Endometrial microvascular endothelial cells (primary cell): ENCODE measurements around the gene PPM1L. TPM values are rescaled to one million over a fixed set of nuclear protein-coding genes. Genes with fewer than 3 reads are reported as not detected.

Experiments used
- in situ Hi-C: cut with HindIII; loops from 2 replicates; pipeline ENCODE4 v1.10.0; 2017; ENCODE audit warnings: low sequenced_read_pairs, low pct_unique_long_range_greater_than_20kb; ENCODE audit errors: inconsistent ontology term
- total RNA-seq: library from RNA; depleted of rRNA; stranded (reverse); fragments of >200 nt; gene quantifications from one replicate; pipeline ENCODE4 v1.2.3, GENCODE V29; 2015; ENCODE audit errors: inconsistent ontology term

Gene PPM1L
- total RNA-seq, 1 donor from 2014 or later = 0.46 TPM

DNA sequence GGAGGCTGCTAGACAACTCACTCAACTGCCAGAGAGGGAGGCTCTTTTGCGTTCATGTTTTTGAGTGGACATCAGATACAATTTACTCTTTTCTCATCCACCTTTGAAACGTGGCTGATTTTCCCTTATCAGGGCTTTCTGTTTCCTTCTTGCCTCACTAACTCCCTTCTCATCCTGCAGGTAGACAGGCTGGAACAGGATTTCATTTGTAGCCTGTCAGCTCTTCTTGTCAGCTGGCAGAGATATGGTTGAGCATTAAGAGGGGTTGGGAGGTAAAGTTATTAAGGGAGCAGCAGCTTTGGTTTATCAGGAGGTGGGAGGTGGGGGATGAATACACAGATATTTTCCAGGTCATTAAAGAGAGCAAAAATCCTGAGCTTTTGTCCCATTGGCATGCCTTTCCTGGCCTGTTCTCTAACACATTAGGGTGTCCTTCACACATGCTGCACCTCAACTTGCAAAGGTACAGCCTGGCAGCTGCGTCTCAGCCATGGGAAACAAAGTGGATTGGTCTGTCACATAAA is 73.5 kb downstream of the PPM1L start:
- in situ Hi-C loops = no loop called here

DNA sequence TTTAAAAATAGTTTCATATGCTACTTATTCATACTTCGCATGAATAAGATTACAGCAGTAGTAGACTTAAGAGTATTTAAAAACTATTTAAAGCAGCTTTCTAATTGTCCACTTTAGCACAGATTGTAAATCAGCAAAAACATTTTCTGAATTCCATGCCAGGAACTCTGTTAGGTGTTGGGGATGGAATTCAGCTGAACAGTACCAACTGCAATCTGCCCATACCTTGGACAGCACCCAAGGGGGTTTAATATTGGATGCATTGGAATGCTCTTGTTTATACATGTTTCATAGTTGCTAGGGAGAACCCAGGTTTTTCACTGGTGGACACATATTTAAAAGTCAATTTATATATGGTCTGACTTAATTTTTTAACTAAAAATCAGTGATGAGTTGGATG is 74.8 kb downstream of the PPM1L start:
- in situ Hi-C loops = no loop called here

DNA sequence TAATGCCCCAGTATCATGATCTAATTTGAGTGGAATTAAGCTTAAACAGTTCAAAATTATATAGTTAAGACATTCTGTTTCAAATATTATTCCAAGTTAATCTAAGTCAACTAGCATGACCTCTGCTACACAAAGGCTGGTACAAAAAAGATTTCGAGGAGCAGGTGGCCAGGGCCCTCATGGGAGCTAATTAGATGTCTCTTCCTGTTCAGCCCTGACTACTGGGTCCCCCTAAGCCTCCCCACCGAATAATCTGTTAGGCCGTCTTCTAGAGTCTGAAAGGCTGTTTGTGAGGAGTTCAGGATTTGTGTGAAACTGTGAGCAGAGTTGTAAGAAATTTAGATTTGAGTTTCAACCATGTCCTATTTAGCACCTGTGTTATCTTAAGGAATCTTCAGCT is 75.4 kb downstream of the PPM1L start:
- in situ Hi-C loops = no loop called here

DNA sequence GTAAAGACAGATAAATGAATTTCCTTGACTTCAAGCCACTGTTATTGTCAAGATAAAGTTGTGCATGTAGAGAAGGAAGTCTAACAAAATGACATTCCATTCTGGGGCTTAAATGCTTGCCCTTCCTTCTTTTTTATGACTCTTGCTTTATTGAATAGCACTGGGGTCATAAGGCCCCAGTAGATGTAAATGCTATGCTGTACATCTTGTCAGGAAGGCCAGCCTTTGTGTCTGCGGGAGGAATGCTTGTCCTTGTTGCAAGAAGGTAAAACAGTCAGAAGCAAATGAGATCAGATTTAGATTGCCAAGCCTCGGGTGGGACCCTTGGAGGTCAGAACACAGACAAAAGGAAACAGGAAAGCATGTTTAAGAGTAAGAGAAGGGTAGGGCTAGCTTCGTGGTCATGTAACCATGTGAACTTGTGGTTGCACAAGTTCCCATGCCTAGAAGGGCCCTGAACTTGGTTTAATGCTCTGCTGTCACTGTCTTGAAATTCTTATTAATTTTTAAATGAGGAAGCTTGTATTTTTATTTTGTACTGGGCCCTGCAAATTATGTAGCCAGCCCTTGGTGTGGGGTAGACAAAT is 81.5 kb downstream of the PPM1L start:
- in situ Hi-C loops = no loop called here

DNA sequence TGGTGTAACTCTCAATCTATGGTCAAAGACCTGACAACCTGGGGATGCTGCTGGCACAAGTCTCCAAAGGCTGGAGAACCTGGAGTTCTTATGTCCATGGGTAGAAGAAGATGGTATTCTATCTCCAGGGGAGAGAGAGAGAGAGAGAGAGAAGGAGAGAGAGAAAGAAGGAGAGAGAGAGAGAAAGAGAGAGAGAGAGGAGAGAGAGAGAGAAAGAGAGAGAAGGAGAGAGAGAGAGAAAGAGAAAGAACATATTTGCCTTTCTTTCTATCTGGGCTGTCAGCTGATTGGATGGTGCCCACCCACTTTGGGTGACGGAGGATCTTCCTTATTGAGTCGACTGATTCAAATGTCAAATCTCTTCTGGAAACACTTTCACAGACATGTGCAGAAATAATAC is 84.6 kb downstream of the PPM1L start:
- in situ Hi-C loops = no loop called here

DNA sequence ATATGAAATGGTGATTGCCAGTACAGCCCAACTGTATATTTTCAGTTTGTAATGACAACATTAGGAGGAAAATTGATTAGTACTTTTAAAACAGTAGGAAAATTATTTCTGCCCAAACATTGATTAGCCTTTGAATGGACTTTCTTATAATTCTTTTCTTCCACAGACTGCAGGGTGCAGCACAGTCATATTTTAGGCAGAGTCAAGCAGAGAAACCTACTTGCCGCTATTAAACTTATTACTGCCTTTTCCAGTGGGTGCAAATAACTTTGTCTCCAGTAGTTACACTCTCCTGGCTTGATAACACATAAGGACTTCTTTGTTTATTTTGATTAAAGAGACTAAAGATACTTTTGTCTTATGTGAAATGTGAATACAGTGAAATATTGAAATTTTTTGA is 85.4 kb downstream of the PPM1L start:
- in situ Hi-C loops = no loop called here

DNA sequence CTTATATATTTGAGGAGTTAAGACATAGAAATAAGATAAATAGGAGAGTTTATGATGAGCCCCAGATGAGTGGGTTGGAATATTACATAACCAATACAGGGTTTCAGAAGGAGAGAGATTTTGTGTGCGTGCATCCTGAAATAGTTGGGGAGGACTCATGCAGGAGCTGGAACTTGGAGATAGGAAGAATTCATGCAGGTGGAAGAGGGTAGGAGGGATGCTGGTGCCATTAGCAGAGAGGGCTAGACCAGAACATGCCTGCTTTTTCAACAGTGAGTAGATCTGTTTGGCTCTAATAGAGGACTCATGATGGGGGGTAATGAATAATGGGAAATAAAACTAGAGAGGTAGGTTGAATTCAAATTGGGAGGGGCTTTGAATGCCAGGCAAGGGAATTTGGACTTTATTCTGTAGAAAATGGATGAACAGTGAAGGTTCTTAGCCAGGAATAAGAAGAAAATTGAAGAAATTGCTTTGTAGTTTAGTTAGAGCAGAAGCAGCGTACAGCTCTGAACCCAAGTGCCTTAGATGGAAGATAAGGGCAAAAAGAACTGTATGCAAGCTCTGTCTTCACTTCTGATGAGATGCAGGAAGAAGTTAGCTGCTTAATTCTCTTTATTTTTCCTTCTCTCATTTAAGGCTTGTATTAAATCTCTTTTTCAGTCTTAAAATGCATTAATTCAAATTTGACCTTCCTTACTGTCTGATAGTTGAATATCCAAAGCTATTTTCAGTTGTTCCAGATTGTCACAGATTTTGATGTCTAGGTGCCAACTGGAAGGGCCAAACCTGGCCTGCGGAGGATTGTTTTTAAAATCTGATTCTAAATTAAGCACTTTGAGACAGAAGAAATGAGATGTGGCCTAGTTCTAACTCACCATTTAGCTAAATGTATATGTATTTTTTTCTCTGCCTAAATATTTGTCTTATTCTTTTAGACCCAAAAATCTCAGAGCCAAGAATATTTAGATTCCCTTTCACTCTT is 86.3 kb downstream of the PPM1L start:
- in situ Hi-C loops = no loop called here

DNA sequence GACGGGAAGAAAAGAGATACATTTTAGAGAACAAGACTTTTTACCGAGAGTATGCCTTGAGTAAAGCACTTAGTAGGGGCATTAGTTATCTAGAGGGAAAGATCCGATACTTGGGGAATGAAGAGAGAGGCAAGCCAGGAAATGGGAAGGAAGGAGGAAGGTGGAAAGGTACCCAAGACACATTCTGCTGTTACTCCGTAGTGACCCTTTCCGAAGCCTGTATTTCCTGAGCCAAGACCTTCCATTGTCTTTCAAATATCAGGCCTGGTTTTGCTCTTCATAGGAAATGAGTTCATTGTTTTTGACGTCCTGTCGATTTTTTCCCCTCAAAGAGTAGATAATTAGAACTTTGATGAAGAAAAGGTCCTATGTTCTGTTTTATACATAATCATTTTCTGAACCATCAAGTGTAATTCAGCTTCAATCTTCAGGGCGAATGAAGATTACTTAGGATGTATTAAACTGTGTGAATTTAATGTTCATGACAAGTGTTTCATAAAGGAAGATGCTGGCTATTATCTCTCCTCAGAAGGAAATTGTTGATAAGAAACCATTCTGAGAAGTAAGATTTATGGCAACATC is 95.7 kb downstream of the PPM1L start:
- in situ Hi-C loops = no loop called here

DNA sequence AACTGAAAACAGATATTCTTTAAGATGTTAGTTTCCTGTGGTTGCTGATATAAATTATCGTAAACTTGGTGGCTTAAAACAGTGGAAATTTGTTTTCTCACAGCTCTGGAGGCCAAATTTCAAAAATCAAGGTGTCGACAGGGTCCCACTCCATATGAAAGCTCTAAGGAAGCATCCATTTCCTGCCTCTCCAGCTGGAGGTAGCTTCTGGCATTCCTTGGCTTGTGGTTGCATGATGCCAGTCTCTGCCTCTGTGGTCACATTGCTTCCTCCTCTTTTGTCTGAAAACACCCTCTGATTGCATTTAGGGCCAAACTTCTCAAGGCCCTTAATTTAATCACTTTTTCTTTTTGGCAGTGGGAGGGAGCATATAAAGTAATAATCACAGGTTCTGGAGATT is 96.8 kb downstream of the PPM1L start:
- in situ Hi-C loops = no loop called here

DNA sequence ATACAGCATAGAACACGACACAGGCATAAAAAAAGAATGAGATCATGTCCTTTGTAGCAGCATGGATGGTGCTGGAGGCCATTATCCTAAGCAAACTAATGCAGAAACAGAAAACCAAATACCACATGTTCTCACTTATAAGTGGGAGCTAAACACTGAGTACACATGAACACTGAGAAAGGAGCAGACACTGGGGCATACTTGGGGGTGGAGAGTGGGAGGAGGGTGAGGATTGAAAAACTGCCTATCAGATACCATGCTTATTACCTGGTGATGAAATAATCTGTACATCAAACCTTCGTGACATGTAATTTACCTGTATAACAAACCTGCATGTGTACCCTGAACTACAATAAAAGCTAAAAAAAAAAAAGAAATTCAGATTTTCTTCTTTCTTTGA is 100.4 kb downstream of the PPM1L start:
- in situ Hi-C loops = no loop called here

DNA sequence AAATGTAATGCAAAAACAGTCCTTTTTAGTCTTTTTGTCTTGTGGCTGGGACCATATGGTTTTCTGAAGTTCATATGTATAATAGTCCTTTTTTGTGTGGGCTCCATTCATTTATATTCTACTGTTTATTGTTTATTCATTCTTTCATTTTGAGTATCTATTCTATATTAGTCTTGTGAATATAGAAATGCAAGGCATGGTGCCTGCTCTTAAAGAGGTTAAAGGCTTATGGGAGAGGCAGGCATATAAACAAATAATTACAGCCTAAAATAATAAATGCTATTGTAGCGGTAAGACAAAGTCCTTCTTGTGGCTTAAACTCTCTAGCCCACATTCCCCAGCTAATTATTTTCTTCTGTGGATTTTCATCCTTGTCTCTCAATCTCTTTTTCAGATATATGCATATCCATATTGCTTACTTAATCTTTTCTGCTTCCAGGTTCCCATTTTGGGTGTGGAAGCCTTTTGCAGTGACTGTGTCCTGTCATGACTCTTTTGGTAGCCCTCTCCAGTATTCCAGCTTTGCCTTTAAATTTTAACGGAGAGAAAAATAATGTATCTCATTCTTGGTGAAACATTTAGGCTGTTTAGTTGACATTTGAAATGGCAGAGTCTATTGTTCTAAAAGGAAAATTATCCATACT is 101.6 kb downstream of the PPM1L start:
- in situ Hi-C loops = no loop called here

DNA sequence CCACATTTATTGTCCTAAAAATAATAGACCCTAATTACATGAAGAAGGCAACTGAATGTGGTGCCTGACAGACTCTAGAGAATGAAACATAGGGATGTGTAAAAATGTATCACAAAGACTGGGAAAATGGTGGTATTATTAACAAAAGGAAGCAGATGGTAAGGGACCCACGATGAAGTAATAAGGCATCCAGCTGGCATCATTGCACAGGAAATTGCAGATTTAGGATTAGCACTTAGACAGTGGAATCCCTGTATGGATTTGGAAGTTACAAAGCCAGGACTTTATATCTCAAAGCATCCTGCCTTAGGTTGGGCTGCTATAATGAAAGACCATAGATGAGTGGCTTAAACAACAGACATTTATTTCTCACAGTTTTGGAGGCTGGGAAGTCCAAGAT is 104.3 kb downstream of the PPM1L start:
- in situ Hi-C loops = no loop called here

DNA sequence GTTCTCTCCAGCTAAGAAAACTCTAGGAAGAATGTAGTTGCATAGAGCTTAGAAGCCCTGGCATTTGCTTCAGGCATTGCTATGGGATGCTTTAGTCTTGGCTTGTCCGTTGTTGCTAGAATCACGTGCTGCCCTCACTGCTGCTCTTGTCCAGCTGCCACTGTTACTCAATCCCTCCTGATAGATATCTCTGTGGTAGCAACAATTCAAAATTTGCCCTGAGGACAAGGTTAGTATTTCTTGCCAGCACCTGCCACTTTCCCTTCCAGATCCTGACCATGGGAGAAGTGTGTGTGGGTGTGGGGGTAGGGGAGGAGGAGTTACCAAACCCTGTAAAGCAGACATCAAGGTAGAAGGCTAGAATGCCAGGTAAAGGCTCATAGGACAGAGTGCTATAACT is 113.8 kb downstream of the PPM1L start:
- in situ Hi-C loops = no loop called here

DNA sequence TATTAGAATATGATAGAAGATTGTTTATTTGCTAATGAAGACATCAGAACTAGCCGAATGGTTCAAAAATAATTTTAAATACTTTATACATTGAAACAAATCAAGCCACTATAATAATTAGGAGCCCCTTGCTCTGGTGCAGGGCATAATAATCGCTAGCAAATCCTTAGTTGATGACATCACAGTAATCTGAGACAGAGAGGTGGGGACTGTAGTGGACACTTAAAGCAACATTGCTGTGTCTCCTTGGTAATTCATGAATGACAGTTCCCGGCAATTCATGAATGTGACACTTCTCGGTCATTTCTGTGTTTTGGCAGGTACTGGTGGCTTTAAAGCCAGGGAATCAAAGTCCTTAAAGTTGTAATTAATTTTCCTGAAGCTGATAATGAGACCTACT is 114.3 kb downstream of the PPM1L start:
- in situ Hi-C loops = no loop called here

DNA sequence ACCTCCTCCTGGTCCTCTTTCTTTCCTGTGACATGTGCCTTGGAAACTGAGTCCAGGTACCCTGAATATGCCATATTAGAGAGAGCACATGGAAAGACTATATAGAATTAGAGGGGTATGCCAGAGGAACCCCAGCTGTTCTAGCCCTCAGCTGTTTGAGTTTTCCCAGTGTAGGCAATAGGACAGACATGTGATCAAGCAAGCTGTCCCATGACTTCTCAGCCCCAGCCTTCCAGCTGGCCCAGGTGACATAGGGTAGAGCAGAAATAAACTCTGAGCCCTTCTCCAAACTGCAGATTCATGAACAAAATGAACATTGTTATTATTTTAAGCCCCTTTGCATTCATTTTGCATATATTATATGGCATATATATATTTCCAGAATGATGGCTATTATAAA is 118.7 kb downstream of the PPM1L start:
- in situ Hi-C loops = no loop called here

DNA sequence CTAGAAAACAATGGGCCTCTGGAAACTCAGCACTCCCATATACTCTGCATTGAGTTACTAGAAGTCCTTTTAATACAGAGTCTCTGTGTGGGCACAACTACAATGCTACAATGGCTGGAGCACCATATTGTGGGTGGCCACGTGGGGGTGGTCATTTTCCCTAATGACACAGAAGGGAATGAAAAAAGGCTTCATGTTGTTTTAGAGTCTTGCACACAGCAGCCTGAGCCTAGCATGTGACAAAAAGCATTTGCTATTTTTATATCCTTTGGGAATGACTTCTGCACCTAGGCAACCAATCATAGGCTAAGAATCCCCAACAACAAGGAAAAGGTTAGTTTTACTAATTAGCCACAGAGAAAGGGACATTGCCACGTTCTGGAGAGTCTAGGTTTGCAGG is 120.6 kb downstream of the PPM1L start:
- in situ Hi-C loops = no loop called here

DNA sequence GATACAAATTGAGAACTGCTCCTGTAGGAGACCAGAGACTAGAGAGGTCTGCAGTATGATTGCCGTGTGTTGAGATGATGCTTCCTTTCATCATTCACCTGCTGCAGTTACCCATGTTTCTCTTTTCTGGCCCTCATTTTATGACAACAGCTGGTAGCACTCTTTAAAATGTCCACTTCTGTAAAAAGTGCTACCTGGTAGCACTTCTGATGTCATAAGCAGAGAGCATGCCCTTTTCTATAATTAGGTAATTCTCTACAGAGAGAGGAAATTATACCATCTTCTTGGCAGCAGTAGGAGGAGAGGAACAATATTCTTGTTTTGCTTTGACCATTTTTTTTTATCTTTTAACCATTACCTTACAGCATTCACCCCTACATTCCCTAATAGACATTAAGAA is 123.8 kb downstream of the PPM1L start:
- in situ Hi-C loops = no loop called here

DNA sequence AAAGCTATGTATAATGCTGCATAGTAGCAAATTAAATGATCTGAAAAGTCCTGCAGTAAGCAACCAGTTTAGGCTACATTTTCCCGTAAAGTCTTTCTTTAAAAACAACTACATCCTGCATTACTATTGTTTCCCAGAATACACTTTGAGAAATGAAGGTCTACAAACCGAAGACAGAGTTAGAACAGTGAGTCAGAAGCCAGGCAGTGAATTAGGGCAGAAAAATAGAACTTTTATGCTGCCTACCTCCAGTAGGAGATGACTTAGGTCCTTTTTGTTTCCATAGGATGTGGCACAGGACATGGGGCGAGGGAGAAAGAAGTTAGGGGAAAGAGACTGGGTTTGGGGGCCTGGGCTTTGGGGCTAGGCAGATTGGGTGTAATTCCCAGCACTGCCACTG is 127.3 kb downstream of the PPM1L start:
- in situ Hi-C loops = no loop called here

DNA sequence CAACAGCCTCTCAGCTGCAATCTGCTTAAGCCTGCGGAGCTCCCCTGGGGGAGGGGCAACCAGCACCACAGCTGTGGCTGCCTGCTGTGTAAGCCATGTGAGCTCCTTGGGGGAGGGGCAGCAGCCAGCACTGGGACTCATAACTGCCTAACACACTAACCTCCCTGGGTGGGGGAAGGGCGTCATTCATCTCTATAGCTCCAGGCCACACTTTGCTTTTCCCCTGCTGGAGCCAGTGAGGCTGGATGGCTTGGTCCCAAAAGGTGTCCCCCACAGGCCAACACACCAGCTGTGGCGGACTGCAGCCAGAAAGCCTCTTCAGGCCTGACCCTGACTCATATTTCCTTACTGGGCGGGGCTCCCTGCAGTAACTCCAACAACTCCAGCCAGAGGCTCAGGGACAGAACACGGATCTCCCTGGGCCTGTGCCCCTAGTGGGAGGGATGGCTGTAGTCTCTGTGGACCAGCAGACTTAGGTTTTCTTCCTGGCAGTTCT is 129.8 kb downstream of the PPM1L start:
- in situ Hi-C loops = no loop called here
